Mesenchymal stem cell (in vitro differentiated cells and primary cell): ENCODE results near the gene HNRNPUL2.

Experiments used
- DNase-seq: peaks from one replicate; pipeline ENCODE4 v3.0.0-alpha.2; 2013
- H2AFZ ChIP-seq: one replicate; pipeline ENCODE4 v1.6.1; 2013; ENCODE audit warnings: low read depth, mild to moderate bottlenecking, control low read depth, inconsistent platforms, low read length, moderate library complexity
- H2AK5ac ChIP-seq: 2 replicates; pipeline ENCODE4 v1.6.1; 2013; ENCODE audit warnings: low read length, moderate library complexity, mild to moderate bottlenecking, inconsistent platforms; ENCODE audit not compliant: severe bottlenecking
- H2BK120ac ChIP-seq: one replicate; pipeline ENCODE4 v1.6.1; 2013; ENCODE audit warnings: low read depth, mild to moderate bottlenecking, inconsistent platforms, low read length, moderate library complexity
- H2BK12ac ChIP-seq, 2 experiments: one replicate each; pipeline ENCODE4 v1.6.1; 2013; ENCODE audit warnings: inconsistent platforms in 2 of 2, low read length in 2 of 2, mild to moderate bottlenecking in 2 of 2, moderate library complexity in 2 of 2, control low read depth in 1 of 2
- H2BK15ac ChIP-seq: one replicate; pipeline ENCODE4 v1.6.1; 2013; ENCODE audit warnings: mild to moderate bottlenecking, low read depth, inconsistent platforms; ENCODE audit not compliant: poor library complexity, severe bottlenecking
- H2BK5ac ChIP-seq: 2 replicates; pipeline ENCODE4 v1.6.1; 2013; ENCODE audit warnings: low read depth, mild to moderate bottlenecking, low read length, control low read depth, inconsistent platforms; ENCODE audit not compliant: poor library complexity, severe bottlenecking
- H3K14ac ChIP-seq, 2 experiments: one replicate each; pipeline ENCODE4 v1.6.1; 2013; ENCODE audit warnings: inconsistent platforms in 2 of 2, low read length in 2 of 2, control low read depth in 1 of 2, mild to moderate bottlenecking in 1 of 2, moderate library complexity in 1 of 2
- H3K18ac ChIP-seq, 2 experiments: one replicate each; pipeline ENCODE4 v1.6.1; 2013; ENCODE audit warnings: inconsistent platforms in 2 of 2, low read length in 2 of 2, control low read depth in 1 of 2, low read depth in 1 of 2, mild to moderate bottlenecking in 1 of 2
- H3K23ac ChIP-seq, 2 experiments: one replicate each; pipeline ENCODE4 v1.6.1; 2013; ENCODE audit warnings: inconsistent platforms in 2 of 2, low read length in 2 of 2, mild to moderate bottlenecking in 2 of 2, moderate library complexity in 2 of 2, control low read depth in 1 of 2
- H3K27ac ChIP-seq: 2 replicates; pipeline ENCODE4 v1.5.1; 2013; ENCODE audit warnings: mild to moderate bottlenecking, moderate library complexity, low read length, control low read depth, inconsistent platforms; ENCODE audit not compliant: poor library complexity, severe bottlenecking
- H3K27me3 ChIP-seq, 2 experiments: 2 replicates each; pipeline versions ENCODE4 v1.6.1 to v1.7.0; 2013; ENCODE audit warnings: low read length in 2 of 2, mild to moderate bottlenecking in 2 of 2, moderate library complexity in 2 of 2, control low read depth in 1 of 2, inconsistent platforms in 1 of 2; ENCODE audit not compliant: control insufficient read depth in 1 of 2, insufficient read depth in 1 of 2
- H3K36me3 ChIP-seq, 2 experiments: 2 replicates each; pipeline versions ENCODE4 v1.6.1 to v1.7.0; 2013; ENCODE audit warnings: low read length in 2 of 2, control low read depth in 1 of 2, inconsistent platforms in 1 of 2, low read depth in 1 of 2, mild to moderate bottlenecking in 1 of 2; ENCODE audit not compliant: insufficient read depth in 2 of 2, control insufficient read depth in 1 of 2
- H3K4ac ChIP-seq, 2 experiments: one replicate each; pipeline ENCODE4 v1.6.1; 2013; ENCODE audit warnings: inconsistent platforms in 2 of 2, low read length in 2 of 2, mild to moderate bottlenecking in 2 of 2, moderate library complexity in 2 of 2, control low read depth in 1 of 2, low read depth in 1 of 2
- H3K4me1 ChIP-seq: 2 replicates; pipeline ENCODE4 v1.6.1; 2013; ENCODE audit warnings: low read depth, low read length, control low read depth; ENCODE audit not compliant: control insufficient read depth, insufficient read depth
- H3K4me2 ChIP-seq: 2 replicates; pipeline ENCODE4 v1.6.1; 2013; ENCODE audit warnings: low read length, mild to moderate bottlenecking, inconsistent platforms; ENCODE audit not compliant: poor library complexity, severe bottlenecking
- H3K4me3 ChIP-seq, 2 experiments: 2 replicates each; pipeline versions ENCODE4 v1.5.1 to v1.7.0; 2013; ENCODE audit warnings: low read length in 2 of 2, mild to moderate bottlenecking in 2 of 2, control low read depth in 1 of 2, low read depth in 1 of 2; ENCODE audit not compliant: insufficient read depth in 1 of 2
- H3K79me1 ChIP-seq: replicated peaks from 2 replicates; pipeline ENCODE4 v1.6.1; 2013; ENCODE audit warnings: mild to moderate bottlenecking, control low read depth, low read length, inconsistent platforms; ENCODE audit not compliant: poor library complexity, severe bottlenecking
- H3K9ac ChIP-seq: 2 replicates; pipeline ENCODE4 v1.7.0; 2013; ENCODE audit warnings: mild to moderate bottlenecking, low read length, moderate library complexity
- H3K9me3 ChIP-seq: 2 replicates; pipeline ENCODE4 v1.7.0; 2013; ENCODE audit warnings: mild to moderate bottlenecking, low read length; ENCODE audit not compliant: control insufficient read depth
- H4K8ac ChIP-seq: one replicate; pipeline ENCODE4 v1.6.1; 2013; ENCODE audit warnings: inconsistent platforms, mild to moderate bottlenecking, low read length, moderate library complexity
- H4K91ac ChIP-seq: one replicate; pipeline ENCODE4 v1.6.1; 2013; ENCODE audit warnings: mild to moderate bottlenecking, low read length, inconsistent platforms
- WGBS: methylation state at CpG from one replicate; pipeline ENCODE4 v1.1.7; 2013; ENCODE audit warnings: mixed read lengths; 5-methylcytosine and 5-hydroxymethylcytosine counted together

Gene HNRNPUL2

DNA sequence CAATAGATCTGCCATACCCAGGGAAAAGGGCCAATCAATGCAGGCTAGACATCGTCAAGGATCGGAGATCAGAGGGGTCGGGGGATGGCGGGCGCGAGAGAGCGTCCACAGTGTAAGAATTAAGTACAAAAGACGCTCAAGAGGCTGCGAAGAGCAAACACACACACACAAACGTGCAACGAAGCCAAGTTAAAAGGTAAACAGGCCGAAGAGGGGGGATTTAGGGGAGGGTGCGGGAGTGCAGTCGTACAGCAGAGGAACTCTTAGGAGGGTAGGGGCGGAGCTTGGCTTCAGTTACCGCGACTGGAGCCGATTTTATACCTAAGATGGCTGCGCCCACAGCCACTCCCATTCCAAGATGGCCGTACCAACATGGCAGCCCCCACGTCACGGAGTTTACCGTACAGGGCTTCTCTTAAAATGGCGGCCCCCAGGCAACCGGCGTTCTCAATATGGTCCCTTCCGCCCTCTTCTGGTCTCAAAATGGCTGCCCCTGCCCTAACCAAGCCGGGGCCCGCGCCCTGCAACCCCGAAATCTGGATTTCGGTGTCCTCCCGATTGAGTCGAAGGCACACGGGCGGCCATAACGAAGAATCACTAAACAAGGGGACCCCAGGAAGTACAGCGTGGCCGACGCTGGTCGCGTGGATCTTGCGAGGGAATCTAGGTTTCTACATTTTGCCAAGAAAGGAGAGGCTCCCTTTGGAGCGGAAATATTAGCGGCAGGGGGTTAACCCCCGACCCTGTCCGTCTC is 17.8 kb downstream of the HNRNPUL2 start:
- Histone ChIP-seq H3K4me3 (peak overlapping the region; percentile 43 to 78), H4K91ac (peak overlapping the region; percentile 70), H3K9me3 (no peaks in the 10 kb centered on the region), H3K4me1 (peaks cover 39% of the 10 kb centered on the region), H2BK120ac (peak overlapping the region; percentile 6), H3K4ac (peak overlapping the region; percentile 69 to 93), H3K14ac (peak overlapping the region in 1 of 2 experiments; percentile 88), H3K23ac (peak overlapping the region in 1 of 2 experiments; percentile 51), H3K27ac (peak overlapping the region; percentile 97), H2BK5ac (peak overlapping the region; percentile 90), H3K4me2 (peak overlapping the region; percentile 74), H2BK15ac (no peak overlapping the region), H3K79me1 (peaks cover 14% of the 10 kb centered on the region), H3K9ac (peak overlapping the region; percentile 98), H3K18ac (peak overlapping the region; percentile 71 to 91), H4K8ac (peak overlapping the region; percentile 79), H2BK12ac (no peak overlapping the region), H3K27me3 (no peaks in the 10 kb centered on the region), H3K36me3 (peaks cover 47 to 50% of the 10 kb centered on the region in 2 experiments), H2AFZ (peak overlapping the region; percentile 33), H2AK5ac (peak overlapping the region; percentile 97)
- 13% methylated on average over 43 of the region's 47 CpGs for WGBS
- DNase-seq: peak; percentile 97

DNA sequence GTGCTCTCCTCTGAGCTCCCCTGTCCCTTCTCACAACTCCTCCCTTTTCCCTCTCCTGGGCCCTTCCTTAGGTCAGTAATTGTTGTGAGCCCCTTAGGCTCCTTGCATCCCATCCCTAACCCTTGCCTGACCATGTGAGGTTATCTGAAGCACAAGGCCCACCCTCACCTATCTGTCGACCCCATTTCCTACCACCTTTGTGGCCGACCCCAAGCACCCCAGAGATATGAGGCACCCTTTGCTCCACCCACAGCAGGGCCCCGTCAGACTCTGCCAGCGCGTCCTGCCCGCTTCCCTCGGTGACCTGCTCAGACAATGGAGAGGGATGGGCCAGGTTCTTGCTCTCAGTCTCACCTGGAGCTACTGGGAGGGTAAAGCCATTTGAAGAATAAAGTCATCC is 18.5 kb downstream of the HNRNPUL2 start:
- Histone ChIP-seq H3K27me3 (no peaks in the 10 kb centered on the region), H3K36me3 (peaks cover 42 to 46% of the 10 kb centered on the region in 2 experiments), H2BK12ac (peak overlapping the region in 1 of 2 experiments; percentile 17), H3K4me3 (peak overlapping the region in 1 of 2 experiments; percentile 78), H3K14ac (peak overlapping the region in 1 of 2 experiments; percentile 13), H3K9me3 (no peaks in the 10 kb centered on the region), H2BK5ac (peak overlapping the region; percentile 3), H3K18ac (peak overlapping the region in 1 of 2 experiments; percentile 86), H3K79me1 (peaks cover 14% of the 10 kb centered on the region), H3K4ac (peak overlapping the region; percentile 32 to 38), H3K4me1 (peaks cover 37% of the 10 kb centered on the region), H2AFZ (no peak overlapping the region), H2BK120ac (no peak overlapping the region), H3K27ac (peak overlapping the region; percentile 97), H4K91ac (no peak overlapping the region), H3K9ac (peak overlapping the region; percentile 98), H3K4me2 (peak overlapping the region; percentile 52), H3K23ac (no peak overlapping the region), H2AK5ac (peak overlapping the region; percentile 58), H4K8ac (peak overlapping the region; percentile 30), H2BK15ac (no peak overlapping the region)
- DNase-seq: no peak
- 43% methylated on average over 7 of the region's 7 CpGs for WGBS

DNA sequence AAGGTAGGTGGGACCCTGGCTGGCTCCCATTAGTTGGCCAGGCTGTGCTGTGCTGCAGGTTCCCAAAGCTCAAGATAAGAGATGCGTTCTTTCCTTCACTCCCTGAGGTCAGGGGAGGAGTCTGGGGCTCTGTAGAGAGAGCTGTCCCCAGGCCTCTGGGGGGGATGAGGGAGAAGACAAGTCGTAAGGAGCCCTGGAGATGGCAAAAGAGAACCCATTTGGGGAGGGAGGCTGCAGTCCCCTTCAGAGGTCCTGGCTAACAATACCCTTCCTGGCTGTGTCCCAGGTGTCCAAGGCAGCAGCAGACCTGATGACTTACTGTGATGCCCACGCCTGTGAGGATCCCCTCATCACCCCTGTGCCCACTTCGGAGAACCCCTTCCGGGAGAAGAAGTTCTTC is 18.9 kb downstream of the HNRNPUL2 start:
- Histone ChIP-seq H4K8ac (no peak overlapping the region), H2BK120ac (no peak overlapping the region), H3K79me1 (peaks cover 15% of the 10 kb centered on the region), H3K4me2 (peak overlapping the region; percentile 52), H3K27ac (no peak overlapping the region), H3K36me3 (peaks cover 38 to 42% of the 10 kb centered on the region in 2 experiments), H3K27me3 (no peaks in the 10 kb centered on the region), H4K91ac (no peak overlapping the region), H2AK5ac (peak overlapping the region; percentile 33), H3K4me3 (peak overlapping the region in 1 of 2 experiments; percentile 78), H2AFZ (no peak overlapping the region), H2BK5ac (no peak overlapping the region), H2BK15ac (no peak overlapping the region), H3K9ac (peak overlapping the region; percentile 98), H3K18ac (no peak overlapping the region), H2BK12ac (no peak overlapping the region), H3K4me1 (peaks cover 36% of the 10 kb centered on the region), H3K14ac (no peak overlapping the region), H3K9me3 (no peaks in the 10 kb centered on the region), H3K23ac (no peak overlapping the region), H3K4ac (peak overlapping the region in 1 of 2 experiments; percentile 22)
- WGBS: 88% methylated on average over 5 of the region's 5 CpGs
- DNase-seq: no peak

GRCh38 chr11:62707277-62707861 is 19.9 kb downstream of the HNRNPUL2 start, which contains the start of the genes BSCL2 and GNG3:
Gene BSCL2, minus strand, starts transcription at chr11:62707424. Its CDS starts 229 bp downstream, at chr11:62707195.
Gene GNG3, plus strand, starts transcription at chr11:62707676. Its CDS starts 620 bp downstream, at chr11:62708296.
- peak within 1 kb of the TSS; percentile 93 for H3K4me2 ChIP-seq
- no peaks in the 10 kb centered on the region for H3K27me3 ChIP-seq
- H2AK5ac ChIP-seq: peak within 1 kb of the TSS; percentile 35
- H2BK120ac ChIP-seq: no peak within 1 kb of the TSS
- DNase-seq: no peak
- H4K8ac ChIP-seq: peak within 1 kb of the TSS; percentile 35
- peak within 1 kb of the TSS; percentile 56 to 62 for H3K18ac ChIP-seq
- H3K9me3 ChIP-seq: no peaks in the 10 kb centered on the region
- H2BK5ac ChIP-seq: no peak within 1 kb of the TSS
- peaks cover 16% of the 10 kb centered on the region for H3K79me1 ChIP-seq
- peak within 1 kb of the TSS; percentile 45 to 91 for H3K4me3 ChIP-seq
- peak within 1 kb of the TSS; percentile 72 for H4K91ac ChIP-seq
- 49% methylated on average over 9 of the region's 10 CpGs for WGBS
- peak within 1 kb of the TSS; percentile 98 for H3K9ac ChIP-seq
- peaks cover 36 to 37% of the 10 kb centered on the region in 2 experiments for H3K36me3 ChIP-seq
- peak within 1 kb of the TSS; percentile 60 for H2BK15ac ChIP-seq
- no peak within 1 kb of the TSS for H2BK12ac ChIP-seq
- peak within 1 kb of the TSS in 1 of 2 experiments; percentile 2 for H3K23ac ChIP-seq
- H2AFZ ChIP-seq: no peak within 1 kb of the TSS
- H3K27ac ChIP-seq: peak within 1 kb of the TSS; percentile 68
- H3K14ac ChIP-seq: peak within 1 kb of the TSS in 1 of 2 experiments; percentile 5
- H3K4ac ChIP-seq: peak within 1 kb of the TSS; percentile 10 to 34
- peaks cover 34% of the 10 kb centered on the region for H3K4me1 ChIP-seq
